H1 (cell line): ENCODE results near the gene NME9. TPM values are rescaled to one million over a fixed set of nuclear protein-coding genes. Genes with fewer than 3 reads are reported as not detected.

ENCODE experiments used
- CTCF ChIA-PET: fragments of 300-600 bp; sonication (Branson Sonifier 250); formaldehyde crosslinking; loops from one replicate; lab custom pipeline; 2021; ENCODE audit not compliant: partially characterized antibody; lab: Charles Lee
- POLR2A ChIA-PET: fragments of 300-600 bp; sonication (Branson Sonifier 250); formaldehyde crosslinking; loops from one replicate; lab custom pipeline; 2021; ENCODE audit warnings: inconsistent platforms; ENCODE audit not compliant: partially characterized antibody; lab: Charles Lee
- DNase-seq, 2 experiments: peaks; one replicate each; pipeline versions ENCODE4 v3.0.0 to v3.0.0-alpha.2; 2010 to 2022; ENCODE audit warnings: low spot score in 2 of 2, low read depth in 1 of 2, mixed read lengths in 1 of 2
- FAIRE-seq: peaks from 2 replicates; lab custom pipeline; 2011; peaks lifted over from hg19 to GRCh38; lab: Jason Lieb, UNC
- H2AFZ ChIP-seq: 2 replicates; pipeline ENCODE4 v1.8.1; 2012; ENCODE audit warnings: low read length, inconsistent platforms
- H2AK5ac ChIP-seq: 2 replicates; pipeline ENCODE4 v1.6.1; 2013; ENCODE audit warnings: low read depth, low read length
- H2BK120ac ChIP-seq: replicated peaks from 2 replicates; pipeline ENCODE3; 2013; ENCODE audit warnings: low read depth, low read length, inconsistent platforms
- H2BK12ac ChIP-seq: 2 replicates; pipeline ENCODE4 v1.6.1; 2013; ENCODE audit warnings: low read depth, low read length
- H2BK15ac ChIP-seq: 2 replicates; pipeline ENCODE4 v1.6.1; 2013; ENCODE audit warnings: low read length
- H2BK20ac ChIP-seq: 2 replicates; pipeline ENCODE4 v1.6.1; 2013; ENCODE audit warnings: low read length
- H2BK5ac ChIP-seq: 2 replicates; pipeline ENCODE4 v1.6.1; 2013; ENCODE audit warnings: low read depth, low read length
- H3K14ac ChIP-seq: 2 replicates; pipeline ENCODE4 v1.6.1; 2013; ENCODE audit warnings: inconsistent platforms; ENCODE audit not compliant: insufficient read length
- H3K18ac ChIP-seq: 2 replicates; pipeline ENCODE4 v1.6.1; 2013; ENCODE audit warnings: low read length; ENCODE audit errors: extremely low read depth
- H3K23ac ChIP-seq: 2 replicates; pipeline ENCODE4 v1.6.1; 2013; ENCODE audit warnings: inconsistent platforms; ENCODE audit not compliant: insufficient read length
- H3K23me2 ChIP-seq: 2 replicates; pipeline ENCODE4 v1.6.1; 2013; ENCODE audit warnings: low read depth, low read length
- H3K27ac ChIP-seq: 2 replicates; pipeline ENCODE4 v1.6.1; 2011; ENCODE audit warnings: low read depth, low read length, inconsistent platforms
- H3K27me3 ChIP-seq, 4 experiments: replicated peaks in 1 of 4; 1 replicate in 1 of 4; 2 replicates in 3 of 4; pipeline versions ENCODE4 v1.6.1 to v1.8.1; 2011 to 2013; ENCODE audit warnings: low read length in 3 of 4, mild to moderate bottlenecking in 3 of 4, inconsistent platforms in 2 of 4, mixed read lengths in 2 of 4, moderate library complexity in 1 of 4; ENCODE audit not compliant: control insufficient read depth in 3 of 4, insufficient read depth in 3 of 4; ENCODE audit errors: extremely low read depth in 1 of 4
- H3K36me3 ChIP-seq, 4 experiments: 2 replicates each; pipeline versions ENCODE4 v1.6.1 to v1.8.1; 2011 to 2013; ENCODE audit warnings: mild to moderate bottlenecking in 4 of 4, low read length in 3 of 4, moderate library complexity in 2 of 4, control low read depth in 1 of 4, inconsistent platforms in 1 of 4; ENCODE audit not compliant: insufficient read depth in 4 of 4, control insufficient read depth in 2 of 4
- H3K4ac ChIP-seq: replicated peaks from 2 replicates; pipeline ENCODE3; 2013; ENCODE audit warnings: low read length, low read depth, mixed read lengths, inconsistent platforms; ENCODE audit not compliant: insufficient read length
- H3K4me1 ChIP-seq, 4 experiments: replicated peaks in 1 of 4; 1 replicate in 1 of 4; 2 replicates in 3 of 4; pipeline versions ENCODE4 v1.6.1 to v1.8.1; 2011 to 2013; ENCODE audit warnings: low read length in 3 of 4, inconsistent platforms in 2 of 4, mixed read lengths in 1 of 4; ENCODE audit not compliant: insufficient read depth in 4 of 4, control insufficient read depth in 3 of 4
- H3K4me2 ChIP-seq, 2 experiments: 2 replicates each; pipeline versions ENCODE4 v1.6.1 to v1.8.1; 2011 to 2013; ENCODE audit warnings: low read depth in 2 of 2, low read length in 2 of 2, control low read depth in 1 of 2, inconsistent platforms in 1 of 2, mild to moderate bottlenecking in 1 of 2; ENCODE audit not compliant: insufficient read depth in 1 of 2
- H3K4me3 ChIP-seq, 4 experiments: fragments of 200-600, 300-600 bp in 1 of 4; sonication (generic), shearing (Covaris generic), sonication (Bioruptor Twin) in 1 of 4; 2 replicates each; pipeline versions ENCODE4 v1.5.1 to v1.8.1; 2011 to 2016; ENCODE audit warnings: low read length in 4 of 4, low read depth in 3 of 4, control low read depth in 2 of 4, inconsistent platforms in 2 of 4, mild to moderate bottlenecking in 2 of 4, mixed read lengths in 1 of 4, moderate library complexity in 1 of 4; ENCODE audit not compliant: insufficient read depth in 2 of 4; ENCODE audit errors: extremely low read depth in 1 of 4
- H3K56ac ChIP-seq: replicated peaks from 2 replicates; pipeline ENCODE3; 2013; ENCODE audit warnings: low read depth, mild to moderate bottlenecking, mixed read lengths, low read length, inconsistent platforms; ENCODE audit not compliant: insufficient read length
- H3K79me1 ChIP-seq: 2 replicates; pipeline ENCODE4 v1.6.1; 2013; ENCODE audit warnings: low read depth, low read length, control low read depth
- H3K79me2 ChIP-seq, 2 experiments: 2 replicates each; pipeline versions ENCODE4 v1.6.1 to v1.8.1; 2012 to 2013; ENCODE audit warnings: low read length in 2 of 2, mild to moderate bottlenecking in 2 of 2, inconsistent platforms in 1 of 2; ENCODE audit not compliant: insufficient read depth in 2 of 2, control insufficient read depth in 1 of 2
- H3K9ac ChIP-seq, 4 experiments: replicated peaks in 1 of 4; 1 replicate in 1 of 4; 2 replicates in 3 of 4; pipeline versions ENCODE4 v1.6.1 to v1.8.1; 2011 to 2013; ENCODE audit warnings: low read depth in 3 of 4, low read length in 3 of 4, control low read depth in 2 of 4, mild to moderate bottlenecking in 2 of 4, moderate library complexity in 2 of 4, inconsistent platforms in 1 of 4; ENCODE audit errors: extremely low read depth in 1 of 4
- H3K9me3 ChIP-seq, 2 experiments: 2 replicates each; pipeline versions ENCODE4 v1.6.1 to v1.8.1; 2012 to 2013; ENCODE audit warnings: mild to moderate bottlenecking in 2 of 2, moderate library complexity in 2 of 2, control low read depth in 1 of 2, inconsistent platforms in 1 of 2, low read depth in 1 of 2, low read length in 1 of 2, mixed read lengths in 1 of 2; ENCODE audit not compliant: insufficient read depth in 2 of 2
- H4K20me1 ChIP-seq, 2 experiments: replicated peaks in 1 of 2; 2 replicates each; pipeline versions ENCODE3 to v1.8.1; 2011 to 2013; ENCODE audit warnings: inconsistent platforms in 2 of 2, low read length in 2 of 2, mild to moderate bottlenecking in 1 of 2; ENCODE audit not compliant: insufficient read depth in 2 of 2, control insufficient read depth in 1 of 2
- H4K5ac ChIP-seq: 2 replicates; pipeline ENCODE4 v1.6.1; 2013; ENCODE audit warnings: low read length, low read depth, mixed read lengths, inconsistent platforms; ENCODE audit not compliant: insufficient read length
- H4K8ac ChIP-seq: 2 replicates; pipeline ENCODE4 v1.8.0; 2013; ENCODE audit warnings: mild to moderate bottlenecking, moderate library complexity, low read length, inconsistent platforms; ENCODE audit not compliant: insufficient read depth; ENCODE audit errors: extremely low read depth
- H4K91ac ChIP-seq: replicated peaks from 2 replicates; pipeline ENCODE3; 2013; ENCODE audit warnings: low read length, mixed read lengths, inconsistent platforms; ENCODE audit not compliant: insufficient read length
- EP300 ChIP-seq, 2 experiments: IDR thresholded peaks; 1 replicate in 1 of 2; 2 replicates in 1 of 2; pipeline ENCODE4 v1.6.1; 2011 to 2012; ENCODE audit warnings: low read depth in 2 of 2, low read length in 2 of 2, mild to moderate bottlenecking in 2 of 2, borderline replicate concordance in 1 of 2, inconsistent platforms in 1 of 2, moderate library complexity in 1 of 2
- GTF2F1 ChIP-seq: IDR thresholded peaks from 2 replicates; pipeline ENCODE4 v1.6.1; 2012; ENCODE audit warnings: low read depth, low read length, improper control_type of control experiment, borderline replicate concordance
- HDAC6 ChIP-seq: IDR thresholded peaks from one replicate; pipeline ENCODE4 v1.7.1; 2012; ENCODE audit warnings: low read depth, mild to moderate bottlenecking, inconsistent platforms, low read length, moderate library complexity
- RAD21 ChIP-seq, 2 experiments: IDR thresholded peaks in 1 of 2; conservative IDR thresholded peaks in 1 of 2; 2 replicates each; pipeline ENCODE4 v1.6.1; 2011; ENCODE audit warnings: low read depth in 2 of 2, low read length in 2 of 2, improper control_type of control experiment in 1 of 2, inconsistent platforms in 1 of 2, mild to moderate bottlenecking in 1 of 2, moderate library complexity in 1 of 2
- SIN3A ChIP-seq, 2 experiments: IDR thresholded peaks in 1 of 2; conservative IDR thresholded peaks in 1 of 2; 2 replicates each; pipeline ENCODE4 v1.6.1; 2011 to 2012; ENCODE audit warnings: low read length in 2 of 2, improper control_type of control experiment in 1 of 2, low read depth in 1 of 2, mild to moderate bottlenecking in 1 of 2
- TEAD4 ChIP-seq: IDR thresholded peaks from 2 replicates; pipeline ENCODE4 v1.6.1; 2012; ENCODE audit warnings: low read depth, low read length, inconsistent platforms, mixed read lengths
- ZNF274 ChIP-seq: IDR thresholded peaks from 2 replicates; pipeline ENCODE4 v1.7.0; 2012; ENCODE audit warnings: low read length, borderline replicate concordance; ENCODE audit errors: extremely low read depth
- WGBS, 2 experiments: shearing (Covaris generic) in 1 of 2; methylation state at CpG; one replicate each; pipeline versions ENCODE4 v1.1.6 to v1.1.7; 2013 to 2015; ENCODE audit warnings: low lambda C conversion rate in 2 of 2, mixed read lengths in 2 of 2, inconsistent platforms in 1 of 2, low coverage in 1 of 2, missing lambda C conversion rate in 1 of 2; ENCODE audit not compliant: insufficient replicate concordance in 2 of 2, insufficient coverage in 1 of 2, insufficient read length in 1 of 2; ENCODE audit errors: extremely low coverage in 1 of 2, missing lambda C conversion rate in 1 of 2; 5-methylcytosine and 5-hydroxymethylcytosine counted together
- polyA plus RNA-seq, 7 experiments: library from polyadenylated mRNA; depleted of rRNA in 3 of 7; stranded (reverse) in 5 of 7; unstranded in 2 of 7; fragments of >200 nt in 5 of 7; fragments of 200-250 nt in 2 of 7; gene quantifications; 1 replicate in 5 of 7; 2 replicates in 1 of 7; 4 replicates in 1 of 7; pipeline versions ENCODE4 v1.2.1 to v1.2.3, GENCODE V29; 2011 to 2013; ENCODE audit warnings: missing spikeins in 2 of 7, mixed read lengths in 2 of 7
- total RNA-seq: library from RNA; stranded (reverse); fragmentation: NEBNext Ultra II Directional; extraction: Animal tissue kit (Norgen Biotek cat#: 25700); gene quantifications from 2 replicates; pipeline ENCODE4 v1.2.1, GENCODE V29; 2021
- TF ChIP-seq, protein P1 (sequence below): IDR thresholded peaks from 2 replicates; pipeline ENCODE4 v1.6.1; 2012; ENCODE audit warnings: inconsistent platforms
- TF ChIP-seq, protein P2 (sequence below): IDR thresholded peaks from 2 replicates; pipeline ENCODE4 v1.6.1; 2012; ENCODE audit warnings: low read length, inconsistent platforms
- TF ChIP-seq, protein P3 (sequence below): IDR thresholded peaks from 2 replicates; pipeline ENCODE4 v1.6.1; 2011; ENCODE audit warnings: low read length, improper control_type of control experiment

NME9 gene
- total and polyA plus RNA-seq, 2 of the 8 experiments (the other 6 are each of a cell fraction or from before 2014, with no cell fraction given): 0.11 TPM; not detected in 1

DNA sequence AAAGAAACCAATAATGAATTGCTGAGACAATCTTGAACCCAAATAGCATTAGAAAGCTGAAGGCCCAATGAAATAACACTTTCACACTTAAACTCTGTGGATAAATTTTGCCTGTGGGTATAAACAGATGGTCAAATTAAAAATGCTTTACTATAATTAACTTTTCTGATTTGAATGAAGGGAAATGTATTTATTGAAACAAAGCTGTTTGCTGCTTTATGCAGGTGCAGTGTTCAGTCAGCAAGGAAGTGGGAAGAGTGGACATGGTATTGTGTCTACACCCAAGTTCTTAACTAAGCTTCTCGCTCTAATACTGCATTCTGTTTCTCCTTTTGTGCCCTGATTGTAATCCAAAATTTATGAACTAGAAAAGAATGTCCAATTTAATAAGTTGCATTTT is 31.8 kb downstream of the NME9 start:
- peaks cover 2 to 14% (median 8%) of the 10 kb centered on the region in 4 experiments; a peak in 6 of 8 replicates for H3K36me3 ChIP-seq
- H3K23me2 ChIP-seq: no peaks in the 10 kb centered on the region
- H2BK15ac ChIP-seq: no peak overlapping the region
- no peak overlapping the region for H3K23ac ChIP-seq
- H4K5ac ChIP-seq: no peak overlapping the region
- H3K56ac ChIP-seq: no peak overlapping the region
- H4K20me1 ChIP-seq: no peaks in the 10 kb centered on the region
- DNase-seq (no peak), FAIRE-seq (no peak)
- no peak overlapping the region for H2BK5ac ChIP-seq
- no peak overlapping the region for H3K9ac ChIP-seq
- H4K91ac ChIP-seq: no peak overlapping the region
- no peak overlapping the region for H3K18ac ChIP-seq
- no peak overlapping the region for H2BK120ac ChIP-seq
- no peak overlapping the region for H3K4me2 ChIP-seq
- ChIA-PET POLR2A (interaction anchor here (1.3 kb wide), 1 partner anchor 35 kb away, joined by 3 read pairs; no protein-coding TSS in a partner anchor), CTCF (interaction anchor here (1.6 kb wide), 1 partner anchor 31 kb away, joined by 3 read pairs; no protein-coding TSS in a partner anchor)
- H2BK20ac ChIP-seq: no peak overlapping the region
- H3K4me1 ChIP-seq: no peaks in the 10 kb centered on the region
- H2BK12ac ChIP-seq: no peak overlapping the region
- no peaks in the 10 kb centered on the region for H3K27me3 ChIP-seq
- H2AFZ ChIP-seq: no peak overlapping the region
- H2AK5ac ChIP-seq: no peak overlapping the region
- H3K79me2 ChIP-seq: no peaks in the 10 kb centered on the region
- no peak overlapping the region for H3K27ac ChIP-seq
- H3K9me3 ChIP-seq: no peaks in the 10 kb centered on the region
- no peak overlapping the region for H3K14ac ChIP-seq
- H4K8ac ChIP-seq: no peak overlapping the region
- no peak overlapping the region for H3K4me3 ChIP-seq
- H3K4ac ChIP-seq: no peak overlapping the region
- H3K79me1 ChIP-seq: no peaks in the 10 kb centered on the region
- 91% methylated on average over 1 of the region's 1 CpG; no CpG with 5 or more reads in 1 of the 2 experiments for WGBS, 2 experiments
- no peak for TF ChIP-seq EP300 (IDR thresholded peaks at IDR 0.05; ENCODE audit: borderline replicate concordance in 1 of 2, low read depth in 2 of 2, low read length in 2 of 2)
- TF ChIP-seq, protein P1, sequence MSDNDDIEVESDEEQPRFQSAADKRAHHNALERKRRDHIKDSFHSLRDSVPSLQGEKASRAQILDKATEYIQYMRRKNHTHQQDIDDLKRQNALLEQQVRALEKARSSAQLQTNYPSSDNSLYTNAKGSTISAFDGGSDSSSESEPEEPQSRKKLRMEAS: no peak
- no peak for TF ChIP-seq GTF2F1
- TF ChIP-seq TEAD4: no peak
- no peak for TF ChIP-seq SIN3A (conservative IDR thresholded peaks at IDR 0.05 in 1 of 2, IDR thresholded peaks at IDR 0.05 in 1 of 2; ENCODE audit: low read depth in 1 of 2, low read length in 2 of 2)
- TF ChIP-seq, protein P2, sequence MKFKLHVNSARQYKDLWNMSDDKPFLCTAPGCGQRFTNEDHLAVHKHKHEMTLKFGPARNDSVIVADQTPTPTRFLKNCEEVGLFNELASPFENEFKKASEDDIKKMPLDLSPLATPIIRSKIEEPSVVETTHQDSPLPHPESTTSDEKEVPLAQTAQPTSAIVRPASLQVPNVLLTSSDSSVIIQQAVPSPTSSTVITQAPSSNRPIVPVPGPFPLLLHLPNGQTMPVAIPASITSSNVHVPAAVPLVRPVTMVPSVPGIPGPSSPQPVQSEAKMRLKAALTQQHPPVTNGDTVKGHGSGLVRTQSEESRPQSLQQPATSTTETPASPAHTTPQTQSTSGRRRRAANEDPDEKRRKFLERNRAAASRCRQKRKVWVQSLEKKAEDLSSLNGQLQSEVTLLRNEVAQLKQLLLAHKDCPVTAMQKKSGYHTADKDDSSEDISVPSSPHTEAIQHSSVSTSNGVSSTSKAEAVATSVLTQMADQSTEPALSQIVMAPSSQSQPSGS: no peak
- no peak for TF ChIP-seq RAD21 (IDR thresholded peaks at IDR 0.05 in 1 of 2, conservative IDR thresholded peaks at IDR 0.05 in 1 of 2; ENCODE audit: low read depth in 2 of 2, low read length in 2 of 2)
- no peak for TF ChIP-seq ZNF274
- no peak for TF ChIP-seq HDAC6
- TF ChIP-seq, protein P3, sequence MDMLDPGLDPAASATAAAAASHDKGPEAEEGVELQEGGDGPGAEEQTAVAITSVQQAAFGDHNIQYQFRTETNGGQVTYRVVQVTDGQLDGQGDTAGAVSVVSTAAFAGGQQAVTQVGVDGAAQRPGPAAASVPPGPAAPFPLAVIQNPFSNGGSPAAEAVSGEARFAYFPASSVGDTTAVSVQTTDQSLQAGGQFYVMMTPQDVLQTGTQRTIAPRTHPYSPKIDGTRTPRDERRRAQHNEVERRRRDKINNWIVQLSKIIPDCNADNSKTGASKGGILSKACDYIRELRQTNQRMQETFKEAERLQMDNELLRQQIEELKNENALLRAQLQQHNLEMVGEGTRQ: no peak
